ENCODE measurements around the gene MPO. TPM values are rescaled to one million over a fixed set of nuclear protein-coding genes. Genes with fewer than 3 reads are reported as not detected.

Gene MPO
- total RNA-seq: 0.10 TPM in 1 of 2 replicates, not detected in the other

GRCh38 chr17:58280480-58281217, at the start of gene MPO:
Gene MPO, minus strand, starts transcription at chr17:58280935. Its CDS starts 177 bp downstream, at chr17:58280758.

GRCh38 chr17:58328195-58329034, 47.7 kb upstream of the MPO start, which contains the start of gene TSPOAP1:
Gene TSPOAP1, minus strand, starts transcription at chr17:58328795. Its CDS starts 875 bp downstream, at chr17:58327920.

DNA sequence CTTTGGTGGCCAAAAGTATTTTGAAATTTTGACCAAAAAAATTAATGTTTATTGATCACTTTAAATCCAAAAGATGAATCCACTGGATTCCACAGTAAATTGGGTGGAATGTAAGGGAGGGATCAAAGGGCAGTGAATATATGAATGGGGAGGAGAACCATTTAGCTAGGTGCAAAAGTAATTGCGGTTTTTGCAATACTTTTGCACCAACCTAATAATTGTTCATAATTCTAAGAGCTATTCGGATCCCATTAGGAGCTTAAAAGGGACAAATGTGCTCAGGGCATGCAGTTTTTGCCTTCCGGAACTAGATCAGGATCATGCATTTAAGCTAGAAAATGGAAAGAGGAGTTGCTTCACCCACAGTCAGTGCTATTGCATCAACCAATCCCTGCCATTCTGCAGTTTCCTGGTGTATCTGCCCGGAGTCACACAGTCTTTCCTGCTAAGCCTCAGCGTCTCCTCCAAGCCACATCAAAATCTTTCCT, 42.5 kb downstream of the MPO start, which contains the start of gene LPO:
Gene LPO, plus strand, starts transcription at position 438 of the 488 bp plus-strand sequence. CDS start 4,396 bp downstream, outside the sequence.

Other genes starting within 250 kb of the MPO start
- gene DYNLL2, start 197.5 kb downstream of the MPO start, total RNA-seq: 6.9 and 8.2 TPM in 2 replicates
- not detected in 2 replicates for gene OR4D1, start 132.6 kb downstream of the MPO start, total RNA-seq
- gene OR4D2, start 114.0 kb downstream of the MPO start, total RNA-seq: not detected in 2 replicates
- gene EPX, start 88.2 kb downstream of the MPO start, total RNA-seq: not detected in 2 replicates
- 12.1 and 12.7 TPM in 2 replicates for gene MKS1, start 61.7 kb downstream of the MPO start, total RNA-seq
- gene LPO, start 42.4 kb downstream of the MPO start, total RNA-seq: not detected in 2 replicates
- gene TSPOAP1, start 47.9 kb upstream of the MPO start, total RNA-seq: not detected in 2 replicates
- gene SUPT4H1, start 71.3 kb upstream of the MPO start, total RNA-seq: 44.8 and 55.5 TPM in 2 replicates
- not detected in 2 replicates for gene RNF43, start 136.6 kb upstream of the MPO start, total RNA-seq
- gene HSF5, start 207.5 kb upstream of the MPO start, total RNA-seq: under 0.01 and 0.19 TPM in 2 replicates
- gene MTMR4, start 233.7 kb upstream of the MPO start, total RNA-seq: 45.9 and 52.6 TPM in 2 replicates

Data from vein endothelial cell (primary cell).